GM13976 (cell line): ENCODE data around the gene MZT2B.
"Not testable (repeated sequence)": the region's sequence is repeated elsewhere in the genome, so short reads cannot be mapped to it uniquely, and the experiment has no call there.

ENCODE experiments used
- DNase-seq: peaks from one replicate; pipeline ENCODE4 v3.0.0; 2012; ENCODE audit warnings: low spot score
- CTCF ChIP-seq: IDR thresholded peaks from 2 replicates; pipeline ENCODE4 v1.5.1; 2012; ENCODE audit warnings: borderline replicate concordance, mild to moderate bottlenecking; ENCODE audit not compliant: insufficient read depth; ENCODE audit errors: extremely low read depth, missing control alignments, control extremely low read depth
- in situ Hi-C: fragments of 300-500 bp; cut with MboI; formaldehyde crosslinking; loops from one replicate; pipeline ENCODE4 v1.12.0; 2022; ENCODE audit warnings: low sequenced_read_pairs, mixed read lengths, inconsistent platforms; ENCODE audit not compliant: unreplicated experiment

The MZT2B gene

GRCh38 chr2:130190237-130190636 lies 8.2 kb downstream of the MZT2B start:
- DNase-seq = no peak
- TF ChIP-seq CTCF = no peak
- in situ Hi-C loops = loop anchor here (25.0 kb wide), 1 partner anchor 147 kb away; the partner anchor contains the start of gene IMP4

GRCh38 chr2:130191319-130191718 lies 9.3 kb downstream of the MZT2B start:
- not testable (repeated sequence) for DNase-seq
- in situ Hi-C loops = loop anchor here (25.0 kb wide), 1 partner anchor 146 kb away; the partner anchor contains the start of gene IMP4

GRCh38 chr2:130192451-130192850 lies 10.4 kb downstream of the MZT2B start:
- DNase-seq = not testable (repeated sequence)
- in situ Hi-C loops = loop anchor here (25.0 kb wide), 1 partner anchor 145 kb away; the partner anchor contains the start of gene IMP4

GRCh38 chr2:130193824-130194223 lies 11.8 kb downstream of the MZT2B start:
- DNase-seq = not testable (repeated sequence)
- in situ Hi-C loops = loop anchor here (25.0 kb wide), 1 partner anchor 143 kb away; the partner anchor contains the start of gene IMP4

- in situ Hi-C loops = loop anchor here (25.0 kb wide), 1 partner anchor 142 kb away; the partner anchor contains the start of gene IMP4
- DNase-seq = not testable (repeated sequence)
Observed at GRCh38 chr2:130195089-130195635, 13.1 kb downstream of the MZT2B start.

GRCh38 chr2:130196052-130196451 lies 14.0 kb downstream of the MZT2B start:
- not testable (repeated sequence) for DNase-seq
- in situ Hi-C loops = loop anchor here (25.0 kb wide), 1 partner anchor 141 kb away; the partner anchor contains the start of gene IMP4

GRCh38 chr2:130198343-130198742 lies 16.3 kb downstream of the MZT2B start, which contains the start of gene TUBA3E:
TSS of gene TUBA3E (minus strand) at chr2:130198439. CDS start at chr2:130198360, 79 bp downstream.
- in situ Hi-C loops = loop anchor here (25.0 kb wide), 1 partner anchor 139 kb away; the partner anchor contains the start of gene IMP4
- no peak for TF ChIP-seq CTCF
- no peak for DNase-seq

- in situ Hi-C loops, DNase-seq: not testable (repeated sequence)
Observed at GRCh38 chr2:130202518-130202917, 20.5 kb downstream of the MZT2B start.

- in situ Hi-C loops, DNase-seq: not testable (repeated sequence)
Observed at GRCh38 chr2:130203150-130203549, 21.1 kb downstream of the MZT2B start.

- DNase-seq, in situ Hi-C loops: not testable (repeated sequence)
Observed at GRCh38 chr2:130207051-130207450, 25.0 kb downstream of the MZT2B start.

- in situ Hi-C loops, DNase-seq: not testable (repeated sequence)
Observed at GRCh38 chr2:130219147-130219546, 37.1 kb downstream of the MZT2B start.

- in situ Hi-C loops, DNase-seq: not testable (repeated sequence)
Observed at GRCh38 chr2:130220505-130220904, 38.4 kb downstream of the MZT2B start.

GRCh38 chr2:130222523-130222922 lies 40.5 kb downstream of the MZT2B start:
- DNase-seq, in situ Hi-C loops: not testable (repeated sequence)

GRCh38 chr2:130228005-130228404 lies 45.9 kb downstream of the MZT2B start:
- DNase-seq, in situ Hi-C loops: not testable (repeated sequence)

GRCh38 chr2:130228467-130229160 lies 46.6 kb downstream of the MZT2B start:
- DNase-seq, in situ Hi-C loops: not testable (repeated sequence)

GRCh38 chr2:130229161-130229510 lies 47.1 kb downstream of the MZT2B start:
- DNase-seq, in situ Hi-C loops: not testable (repeated sequence)
